ENCODE data around the gene IL36B.

Gene IL36B

GRCh38 chr2:113056521-113056920 is 3.9 kb upstream of the IL36B start:
- no peak for DNase-seq (ENCODE audit: low read depth in 1 of 2, low spot score in 1 of 2)

DNA sequence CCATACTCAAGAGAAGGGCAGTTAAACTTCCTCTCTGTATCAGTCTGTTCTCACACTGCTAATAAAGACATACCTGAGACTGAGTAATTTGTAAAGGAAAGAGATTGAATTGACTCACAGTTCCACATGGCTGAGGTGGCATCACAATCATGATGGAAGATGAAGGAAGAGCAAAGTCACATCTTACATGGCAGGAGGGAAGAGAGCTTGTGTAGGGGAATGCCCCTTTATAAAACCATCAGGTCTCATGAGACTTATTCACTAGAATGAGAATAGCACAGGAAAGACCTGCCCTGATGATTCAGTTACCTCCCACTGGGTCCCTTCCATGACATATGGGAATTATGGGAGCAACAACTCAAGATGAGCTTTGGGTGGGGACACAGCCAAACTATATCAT is 1.4 kb upstream of the IL36B start:
- DNase-seq (ENCODE audit: low read depth in 1 of 2, low spot score in 1 of 2): no peak

GRCh38 chr2:113053666-113054065 is 999 bp upstream of the IL36B start:
- no peak for DNase-seq (ENCODE audit: low read depth in 1 of 2, low spot score in 1 of 2)

- no peak for DNase-seq (ENCODE audit: low read depth in 1 of 2, low spot score in 1 of 2)
Measured at GRCh38 chr2:113050921-113051895, 1.5 kb downstream of the IL36B start.

- no peak for DNase-seq (ENCODE audit: low read depth in 1 of 2, low spot score in 1 of 2)
Measured at GRCh38 chr2:113046465-113046864, 6.2 kb downstream of the IL36B start.

- DNase-seq (ENCODE audit: low read depth in 1 of 2, low spot score in 1 of 2): no peak
Measured at GRCh38 chr2:113041871-113042270, 10.8 kb downstream of the IL36B start.

DNA sequence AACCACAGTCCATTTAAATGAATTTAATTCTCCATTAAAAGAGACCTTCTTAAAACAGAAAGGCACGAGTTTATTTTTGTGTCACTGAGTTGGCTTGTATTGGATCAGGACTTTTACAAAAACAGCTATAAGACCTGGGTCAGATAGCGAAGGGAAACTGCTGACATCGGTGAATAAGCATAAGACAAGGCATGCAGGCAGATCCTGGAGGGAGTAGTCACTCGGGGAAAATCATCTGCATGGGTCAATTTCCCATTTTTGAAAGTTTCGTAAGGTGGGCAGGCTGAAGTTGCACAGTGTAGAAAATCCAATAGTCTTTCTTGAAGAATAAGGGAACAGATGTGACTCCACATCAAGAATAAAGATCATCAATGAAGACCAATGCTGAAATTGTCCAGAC is 12.9 kb downstream of the IL36B start:
- DNase-seq (ENCODE audit: low read depth in 1 of 2, low spot score in 1 of 2): no peak

GRCh38 chr2:113039158-113039557 is 13.5 kb downstream of the IL36B start:
- DNase-seq (ENCODE audit: low read depth in 1 of 2, low spot score in 1 of 2): no peak

DNA sequence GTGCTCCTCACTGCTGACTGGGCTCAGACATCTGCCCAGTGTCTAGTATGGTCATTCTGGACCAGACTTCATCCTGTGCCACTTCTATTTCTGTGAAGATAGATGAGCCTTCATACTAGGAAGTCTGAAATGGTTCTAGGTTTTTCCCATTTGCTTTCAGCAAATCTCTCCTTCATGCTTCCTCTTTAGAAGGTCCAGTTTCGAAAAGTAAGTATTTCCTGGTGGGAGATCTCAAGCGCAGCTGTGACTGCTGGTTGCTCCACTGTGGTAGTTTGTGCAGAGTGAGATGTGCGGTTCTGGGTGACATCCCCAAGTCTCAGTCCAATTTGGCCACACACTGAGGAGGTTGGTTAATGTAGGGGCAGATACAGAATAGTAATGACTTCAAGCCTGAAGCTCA is 14.4 kb downstream of the IL36B start:
- DNase-seq (ENCODE audit: low read depth in 1 of 2, low spot score in 1 of 2): no peak

DNA sequence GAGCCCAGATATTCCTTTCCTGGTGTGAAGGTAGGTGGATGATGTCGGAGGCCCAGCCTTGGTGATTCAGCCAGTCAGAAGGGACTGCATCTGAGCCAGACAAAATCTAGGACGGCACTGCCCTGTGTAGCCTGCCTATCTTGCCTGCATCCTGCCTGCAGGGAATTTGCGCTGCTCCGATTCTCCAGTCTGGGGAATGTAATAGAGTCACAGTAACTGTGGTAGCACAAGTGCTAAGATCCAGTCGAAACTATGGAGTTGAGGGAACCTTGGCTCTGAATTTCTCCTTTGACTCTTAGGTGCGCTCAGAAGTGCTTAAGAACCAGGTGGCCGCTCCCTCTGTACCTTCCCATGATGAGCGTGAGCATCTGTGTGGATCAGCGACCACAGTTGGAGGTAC is 15.9 kb downstream of the IL36B start:
- no peak for DNase-seq (ENCODE audit: low read depth in 1 of 2, low spot score in 1 of 2)

DNA sequence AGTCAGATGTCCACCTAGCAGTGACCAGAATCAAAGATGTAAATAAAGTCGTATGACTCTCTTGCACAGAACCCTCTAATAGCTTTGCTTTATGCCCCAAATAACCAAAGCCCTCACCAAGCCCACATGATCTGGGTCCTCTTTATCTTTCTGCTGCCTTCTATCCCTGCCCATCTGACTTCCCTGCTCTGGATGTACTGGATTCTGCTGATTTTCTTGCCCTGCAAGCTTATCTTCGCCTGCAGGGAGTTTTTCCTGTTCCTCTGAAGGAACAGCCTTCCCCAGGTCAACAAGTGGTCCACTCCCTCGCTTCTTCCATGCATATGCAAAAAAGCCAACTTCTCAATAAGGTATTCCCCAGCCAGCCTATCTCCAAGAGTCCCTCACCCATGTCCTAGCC is 18.7 kb downstream of the IL36B start:
- DNase-seq (ENCODE audit: low read depth in 1 of 2, low spot score in 1 of 2): no peak

- DNase-seq (ENCODE audit: low read depth in 1 of 2, low spot score in 1 of 2): no peak
Measured at GRCh38 chr2:113032737-113033136, 19.9 kb downstream of the IL36B start.

GRCh38 chr2:113028112-113028511 is 24.6 kb downstream of the IL36B start:
- no peak for DNase-seq (ENCODE audit: low read depth in 1 of 2, low spot score in 1 of 2)

GRCh38 chr2:113027691-113028090 is 25.0 kb downstream of the IL36B start:
- no peak for DNase-seq (ENCODE audit: low read depth in 1 of 2, low spot score in 1 of 2)

GRCh38 chr2:113025737-113026136 is 26.9 kb downstream of the IL36B start:
- no peak for DNase-seq (ENCODE audit: low read depth in 1 of 2, low spot score in 1 of 2)

DNA sequence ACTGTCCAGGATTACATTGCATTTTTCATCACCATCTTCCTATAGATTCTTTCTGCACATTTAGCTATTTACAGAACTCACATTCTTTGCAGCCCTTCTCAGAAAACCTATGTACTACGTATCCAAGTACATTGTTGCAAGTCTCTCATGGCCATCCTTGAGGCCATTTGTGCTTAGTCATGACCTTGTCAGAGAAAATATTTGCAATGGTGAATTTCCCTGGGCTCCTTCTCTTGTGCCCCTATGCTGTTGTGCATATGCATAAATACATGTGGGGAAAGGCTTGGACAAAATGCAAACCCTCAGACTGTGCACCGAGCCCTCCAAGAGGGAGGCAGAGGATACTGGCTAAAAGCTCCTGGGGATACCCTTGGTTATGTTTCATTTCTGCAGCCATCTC is 27.9 kb downstream of the IL36B start:
- no peak for DNase-seq (ENCODE audit: low read depth in 1 of 2, low spot score in 1 of 2)

DNA sequence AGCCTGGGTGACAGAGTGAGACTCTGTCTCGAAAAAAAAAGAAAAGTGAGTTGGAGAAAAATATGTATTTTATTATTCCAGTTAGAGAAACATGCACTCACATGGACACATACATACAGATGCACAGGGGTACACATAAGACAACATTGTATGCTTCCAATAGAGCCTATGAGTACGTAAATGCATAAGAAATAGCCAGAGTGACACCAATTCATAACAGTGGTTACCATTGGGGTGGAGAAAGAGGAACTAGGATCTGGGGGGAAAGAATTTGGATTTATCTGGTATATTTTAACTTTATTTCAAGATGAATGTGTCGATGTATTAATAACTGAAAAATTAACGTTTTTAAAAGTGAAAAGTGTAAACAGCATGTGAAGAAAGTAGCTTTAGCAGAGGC is 31.4 kb downstream of the IL36B start:
- no peak for DNase-seq (ENCODE audit: low read depth in 1 of 2, low spot score in 1 of 2)

GRCh38 chr2:113018509-113018908 is 34.2 kb downstream of the IL36B start:
- DNase-seq (ENCODE audit: low read depth in 1 of 2, low spot score in 1 of 2): no peak

DNA sequence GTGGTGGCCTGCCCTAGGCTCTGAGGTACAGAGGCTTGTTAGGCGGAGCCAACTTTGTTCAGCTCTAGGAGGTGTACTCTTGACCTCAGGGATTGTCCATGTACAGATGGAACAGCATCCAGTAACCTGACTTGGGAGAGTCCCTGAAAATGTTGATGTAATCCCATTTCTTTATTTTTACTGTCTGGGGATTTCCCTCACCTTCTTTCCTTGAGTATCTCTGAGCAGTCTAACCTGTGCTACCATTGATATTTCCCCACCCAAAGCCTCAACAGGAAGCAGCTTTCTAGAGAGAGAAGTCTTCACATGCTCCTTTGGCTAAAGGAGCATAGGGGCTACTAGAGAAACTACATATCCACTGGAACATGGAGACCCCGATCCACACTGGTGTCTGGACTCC is 37.0 kb downstream of the IL36B start:
- no peak for DNase-seq (ENCODE audit: low read depth in 1 of 2, low spot score in 1 of 2)

- DNase-seq (ENCODE audit: low read depth in 1 of 2, low spot score in 1 of 2): no peak
Measured at GRCh38 chr2:113015042-113015441, 37.6 kb downstream of the IL36B start.

DNA sequence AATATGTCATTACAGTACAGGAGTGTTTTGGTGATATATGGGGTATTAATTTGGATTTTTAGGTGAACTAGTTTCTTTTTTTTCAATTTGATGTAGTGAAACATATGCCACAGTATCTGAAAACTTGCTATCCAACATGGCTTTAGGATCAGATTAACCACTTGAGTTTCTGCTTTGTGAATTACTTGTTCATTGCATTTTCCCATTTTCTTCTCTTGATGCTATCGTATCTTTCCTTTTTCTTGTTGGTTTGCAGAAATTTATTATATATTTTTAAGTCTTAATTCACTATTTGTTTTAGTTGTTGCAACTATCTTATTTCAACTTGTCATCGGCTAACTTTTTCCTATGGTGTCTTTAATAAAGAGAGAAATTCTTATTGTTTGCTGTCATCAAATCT is 38.6 kb downstream of the IL36B start:
- DNase-seq (ENCODE audit: low read depth in 1 of 2, low spot score in 1 of 2): no peak

DNA sequence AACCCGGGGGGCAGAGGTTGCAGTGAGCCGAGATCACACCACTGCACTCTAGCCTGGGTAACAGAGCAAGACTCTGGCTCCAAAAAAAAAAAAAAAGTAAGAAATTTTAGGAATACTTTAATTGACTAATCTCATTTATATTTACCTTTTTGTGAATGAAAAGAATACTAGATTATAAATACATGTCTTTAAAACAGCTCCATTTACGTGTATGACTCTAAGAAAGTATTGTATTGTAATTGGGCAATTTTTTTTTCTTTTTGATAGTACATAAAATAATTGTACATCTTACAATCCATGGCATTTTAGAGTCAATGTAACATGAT is 39.4 kb downstream of the IL36B start:
- DNase-seq (ENCODE audit: low read depth in 1 of 2, low spot score in 1 of 2): no peak

All from stimulated activated CD4-positive, alpha-beta T cell treated with anti-CD3 and anti-CD28 coated beads, Interleukin-15, amount 100 ng/mL, for 1 hour (primary cell).